Neuronal stem cell (in vitro differentiated cells): ENCODE results near the gene TCF7L2.

Source experiments
- DNase-seq: peaks from one replicate; pipeline ENCODE4 v3.0.0-alpha.2; 2013; ENCODE audit warnings: low spot score
- H2AFZ ChIP-seq: one replicate; pipeline ENCODE4 v1.6.1; 2013; ENCODE audit warnings: mild to moderate bottlenecking, low read length, inconsistent platforms
- H2AK5ac ChIP-seq: 2 replicates; pipeline ENCODE4 v1.6.1; 2013; ENCODE audit warnings: low read depth, mild to moderate bottlenecking, inconsistent platforms, low read length, moderate library complexity, mixed read lengths
- H2BK120ac ChIP-seq: 2 replicates; pipeline ENCODE4 v1.6.1; 2013; ENCODE audit warnings: low read depth, mild to moderate bottlenecking, inconsistent platforms, low read length, moderate library complexity, mixed read lengths
- H2BK12ac ChIP-seq: one replicate; pipeline ENCODE4 v1.6.1; 2013; ENCODE audit warnings: low read length, inconsistent platforms
- H2BK15ac ChIP-seq: 2 replicates; pipeline ENCODE4 v1.6.1; 2013; ENCODE audit warnings: mild to moderate bottlenecking, low read length, inconsistent platforms, mixed read lengths
- H2BK5ac ChIP-seq: one replicate; pipeline ENCODE4 v1.6.1; 2013; ENCODE audit warnings: inconsistent platforms, mild to moderate bottlenecking, low read length, moderate library complexity
- H3K14ac ChIP-seq: one replicate; pipeline ENCODE4 v1.6.1; 2013; ENCODE audit warnings: low read length, inconsistent platforms
- H3K18ac ChIP-seq: 2 replicates; pipeline ENCODE4 v1.6.1; 2013; ENCODE audit warnings: low read length, inconsistent platforms
- H3K23ac ChIP-seq: 2 replicates; pipeline ENCODE4 v1.6.1; 2013; ENCODE audit warnings: low read depth, mild to moderate bottlenecking, mixed read lengths, low read length, inconsistent platforms; ENCODE audit not compliant: poor library complexity
- H3K27ac ChIP-seq: replicated peaks from 3 replicates; pipeline ENCODE4 v1.5.1; 2013; ENCODE audit warnings: low read length, inconsistent platforms
- H3K27me3 ChIP-seq, 3 experiments: 2 replicates each; pipeline ENCODE4 v1.6.1; 2013; ENCODE audit warnings: low read length in 3 of 3, mild to moderate bottlenecking in 2 of 3, inconsistent platforms in 1 of 3, low read depth in 1 of 3, mixed read lengths in 1 of 3, moderate library complexity in 1 of 3; ENCODE audit not compliant: control insufficient read depth in 3 of 3, insufficient read depth in 3 of 3
- H3K36me3 ChIP-seq, 2 donors: replicated peaks in 1 of 2; 2 replicates each; pipeline ENCODE4 v1.6.1; 2013; ENCODE audit warnings: low read length in 2 of 2; ENCODE audit not compliant: control insufficient read depth in 2 of 2, insufficient read depth in 2 of 2
- H3K4ac ChIP-seq: 2 replicates; pipeline ENCODE4 v1.6.1; 2013; ENCODE audit warnings: inconsistent platforms, mild to moderate bottlenecking, low read length, moderate library complexity
- H3K4me1 ChIP-seq, 2 donors: 1 replicate in 1 of 2; 2 replicates in 1 of 2; pipeline ENCODE4 v1.6.1; 2013; ENCODE audit warnings: low read length in 2 of 2, low read depth in 1 of 2; ENCODE audit not compliant: control insufficient read depth in 2 of 2, insufficient read depth in 1 of 2
- H3K4me2 ChIP-seq: one replicate; pipeline ENCODE4 v1.6.1; 2013; ENCODE audit warnings: mild to moderate bottlenecking, low read length, inconsistent platforms; ENCODE audit not compliant: insufficient read depth, poor library complexity, severe bottlenecking
- H3K4me3 ChIP-seq, 2 donors: 2 replicates each; pipeline ENCODE4 v1.5.1; 2013; ENCODE audit warnings: low read length in 2 of 2, mild to moderate bottlenecking in 2 of 2, inconsistent platforms in 1 of 2, moderate library complexity in 1 of 2
- H3K79me1 ChIP-seq: one replicate; pipeline ENCODE4 v1.6.1; 2013; ENCODE audit warnings: low read depth, mild to moderate bottlenecking, inconsistent platforms, low read length, moderate library complexity
- H3K9ac ChIP-seq: one replicate; pipeline ENCODE4 v1.6.1; 2013; ENCODE audit warnings: mild to moderate bottlenecking, low read depth, low read length, inconsistent platforms; ENCODE audit not compliant: poor library complexity
- H3K9me3 ChIP-seq, 2 donors: replicated peaks in 1 of 2; 2 replicates each; pipeline versions ENCODE3 to v1.6.1; 2013; ENCODE audit warnings: low read length in 2 of 2, mild to moderate bottlenecking in 2 of 2, inconsistent platforms in 1 of 2, low read depth in 1 of 2, mixed read lengths in 1 of 2, moderate library complexity in 1 of 2; ENCODE audit not compliant: control insufficient read depth in 2 of 2, insufficient read depth in 1 of 2
- H4K8ac ChIP-seq: one replicate; pipeline ENCODE4 v1.6.1; 2013; ENCODE audit warnings: low read depth, mild to moderate bottlenecking, inconsistent platforms, low read length, moderate library complexity
- H4K91ac ChIP-seq: one replicate; pipeline ENCODE4 v1.6.1; 2013; ENCODE audit warnings: low read length, low read depth, mild to moderate bottlenecking, inconsistent platforms; ENCODE audit not compliant: poor library complexity
- WGBS, 2 donors: extraction: QIAGEN DNeasy Blood & Tissue Kit; methylation state at CpG; one replicate each; pipeline ENCODE4 v1.1.7; 2013; ENCODE audit warnings: missing lambda C conversion rate in 2 of 2, mixed read lengths in 1 of 2; ENCODE audit not compliant: insufficient read length in 2 of 2, insufficient replicate concordance in 1 of 2; ENCODE audit errors: extremely low coverage in 2 of 2; 5-methylcytosine and 5-hydroxymethylcytosine counted together

The TCF7L2 gene

GRCh38 chr10:113038985-113039384 is 88.9 kb downstream of the TCF7L2 start:
- H4K8ac ChIP-seq, result no peak overlapping the region
- no peak overlapping the region for H3K4ac ChIP-seq
- H3K79me1 ChIP-seq, result peaks cover 5% of the 10 kb centered on the region
- no peak overlapping the region for H2BK5ac ChIP-seq
- H2AFZ ChIP-seq, result no peak overlapping the region
- H3K4me3 ChIP-seq, result no peak overlapping the region
- no peak for DNase-seq
- no peak overlapping the region for H3K18ac ChIP-seq
- H3K14ac ChIP-seq, result no peak overlapping the region
- H2BK15ac ChIP-seq, result no peak overlapping the region
- peaks cover 4 to 48% of the 10 kb centered on the region in 2 donors for H3K36me3 ChIP-seq
- no peak overlapping the region for H2AK5ac ChIP-seq
- H3K4me2 ChIP-seq, result no peak overlapping the region
- H4K91ac ChIP-seq, result no peak overlapping the region
- H3K4me1 ChIP-seq, result peaks cover 3 to 5% of the 10 kb centered on the region in 2 donors
- no peak overlapping the region for H2BK12ac ChIP-seq
- H3K9me3 ChIP-seq, result no peaks in the 10 kb centered on the region
- H2BK120ac ChIP-seq, result no peak overlapping the region
- H3K23ac ChIP-seq, result no peak overlapping the region
- no CpG with 5 or more reads among the region's 4 CpGs for WGBS, 2 donors
- no peak overlapping the region for H3K27ac ChIP-seq
- no peak overlapping the region for H3K9ac ChIP-seq
- no peaks in the 10 kb centered on the region for H3K27me3 ChIP-seq

GRCh38 chr10:113041324-113041723 is 91.3 kb downstream of the TCF7L2 start:
- no peak overlapping the region for H3K23ac ChIP-seq
- no peak overlapping the region for H4K91ac ChIP-seq
- no CpG with 5 or more reads among the region's 1 CpG for WGBS, 2 donors
- no peak for DNase-seq
- no peaks in the 10 kb centered on the region for H3K27me3 ChIP-seq
- H2AK5ac ChIP-seq, result no peak overlapping the region
- H3K9ac ChIP-seq, result no peak overlapping the region
- no peaks in the 10 kb centered on the region for H3K9me3 ChIP-seq
- H4K8ac ChIP-seq, result no peak overlapping the region
- H3K14ac ChIP-seq, result no peak overlapping the region
- no peak overlapping the region for H2BK12ac ChIP-seq
- H2BK15ac ChIP-seq, result no peak overlapping the region
- H2AFZ ChIP-seq, result no peak overlapping the region
- peaks cover 6 to 57% of the 10 kb centered on the region in 2 donors for H3K36me3 ChIP-seq
- no peak overlapping the region for H3K18ac ChIP-seq
- no peak overlapping the region for H3K4me2 ChIP-seq
- H2BK120ac ChIP-seq, result no peak overlapping the region
- no peak overlapping the region for H3K4ac ChIP-seq
- H3K4me1 ChIP-seq, result peaks cover 3 to 10% of the 10 kb centered on the region in 2 donors
- no peak overlapping the region for H3K27ac ChIP-seq
- H3K4me3 ChIP-seq, result no peak overlapping the region
- no peak overlapping the region for H2BK5ac ChIP-seq
- H3K79me1 ChIP-seq, result peaks cover 9% of the 10 kb centered on the region

GRCh38 chr10:113041841-113042750 is 92.0 kb downstream of the TCF7L2 start:
- no peaks in the 10 kb centered on the region for H3K9me3 ChIP-seq
- H3K18ac ChIP-seq, result no peak overlapping the region
- peaks cover 8% of the 10 kb centered on the region for H3K79me1 ChIP-seq
- H2BK15ac ChIP-seq, result no peak overlapping the region
- H3K4ac ChIP-seq, result no peak overlapping the region
- H2BK120ac ChIP-seq, result no peak overlapping the region
- no peak overlapping the region for H2BK12ac ChIP-seq
- no peak overlapping the region for H4K91ac ChIP-seq
- H2AK5ac ChIP-seq, result no peak overlapping the region
- peaks cover 3 to 10% of the 10 kb centered on the region in 2 donors for H3K4me1 ChIP-seq
- H3K4me3 ChIP-seq, result peak overlapping the region in 1 of 2 donors; percentile 19
- DNase-seq, result no peak
- H3K4me2 ChIP-seq, result no peak overlapping the region
- no peak overlapping the region for H3K14ac ChIP-seq
- H4K8ac ChIP-seq, result no peak overlapping the region
- H2BK5ac ChIP-seq, result no peak overlapping the region
- no peak overlapping the region for H3K23ac ChIP-seq
- no peaks in the 10 kb centered on the region for H3K27me3 ChIP-seq
- no peak overlapping the region for H3K27ac ChIP-seq
- no peak overlapping the region for H2AFZ ChIP-seq
- no CpG with 5 or more reads among the region's 5 CpGs for WGBS, 2 donors
- peaks cover 6 to 52% of the 10 kb centered on the region in 2 donors for H3K36me3 ChIP-seq
- no peak overlapping the region for H3K9ac ChIP-seq

- H3K4me1 ChIP-seq, result peaks cover 8 to 14% of the 10 kb centered on the region in 2 donors
- H3K4me3 ChIP-seq, result no peak overlapping the region
- no peak overlapping the region for H2BK12ac ChIP-seq
- DNase-seq, result no peak
- no peak overlapping the region for H2AFZ ChIP-seq
- H3K4ac ChIP-seq, result no peak overlapping the region
- no peak overlapping the region for H2BK5ac ChIP-seq
- no peak overlapping the region for H3K18ac ChIP-seq
- no CpG with 5 or more reads among the region's 7 CpGs for WGBS, 2 donors
- H4K91ac ChIP-seq, result no peak overlapping the region
- H2BK120ac ChIP-seq, result no peak overlapping the region
- no peak overlapping the region for H3K27ac ChIP-seq
- no peak overlapping the region for H2BK15ac ChIP-seq
- H3K23ac ChIP-seq, result no peak overlapping the region
- no peak overlapping the region for H4K8ac ChIP-seq
- no peak overlapping the region for H3K9ac ChIP-seq
- H2AK5ac ChIP-seq, result no peak overlapping the region
- no peaks in the 10 kb centered on the region for H3K9me3 ChIP-seq
- H3K79me1 ChIP-seq, result peaks cover 6% of the 10 kb centered on the region
- H3K4me2 ChIP-seq, result no peak overlapping the region
- no peak overlapping the region for H3K14ac ChIP-seq
- no peaks in the 10 kb centered on the region for H3K27me3 ChIP-seq
- peaks cover 6 to 51% of the 10 kb centered on the region in 2 donors for H3K36me3 ChIP-seq
Observed at GRCh38 chr10:113042868-113043267, 92.8 kb downstream of the TCF7L2 start.
